ENCODE results near the gene RAC3.

GRCh38 chr17:82061047-82061925 lies 29.8 kb downstream of the RAC3 start:
- TF ChIP-seq CTCF (IDR thresholded peaks at IDR 0.05) (no peak), POLR2A (IDR thresholded peaks at IDR 0.05) (no peak)

Data from sigmoid colon (tissue), 3 donors.